GM18498 (cell line): ENCODE data around the gene LRMDA.

Source experiments
- ATAC-seq: cut with Tn5 transposase; IDR thresholded peaks from one replicate; pipeline ENCODE4 v1.9.1; 2021; ENCODE audit warnings: mild to moderate bottlenecking, moderate library complexity; ENCODE audit not compliant: unreplicated experiment

Gene LRMDA

DNA sequence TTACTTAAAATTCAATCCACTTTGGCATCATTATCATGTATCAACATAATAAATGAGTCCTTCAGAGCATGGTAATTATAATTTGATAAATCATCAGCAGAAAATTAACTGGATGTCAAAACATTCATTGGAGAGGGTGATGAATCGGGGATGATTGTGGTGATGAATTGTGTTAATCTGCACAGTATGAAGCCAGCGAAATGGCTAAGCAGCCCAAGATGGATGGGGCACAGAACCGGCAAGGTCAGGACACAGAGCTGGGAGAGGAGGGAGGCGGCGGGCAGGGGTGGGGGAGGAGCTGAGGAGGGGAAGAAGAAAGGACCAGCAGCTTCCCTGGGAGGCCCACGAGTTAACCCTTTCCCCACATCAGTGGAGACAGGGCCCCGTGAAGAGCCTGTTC lies 536.1 kb downstream of the LRMDA start:
- ATAC-seq = no peak

DNA sequence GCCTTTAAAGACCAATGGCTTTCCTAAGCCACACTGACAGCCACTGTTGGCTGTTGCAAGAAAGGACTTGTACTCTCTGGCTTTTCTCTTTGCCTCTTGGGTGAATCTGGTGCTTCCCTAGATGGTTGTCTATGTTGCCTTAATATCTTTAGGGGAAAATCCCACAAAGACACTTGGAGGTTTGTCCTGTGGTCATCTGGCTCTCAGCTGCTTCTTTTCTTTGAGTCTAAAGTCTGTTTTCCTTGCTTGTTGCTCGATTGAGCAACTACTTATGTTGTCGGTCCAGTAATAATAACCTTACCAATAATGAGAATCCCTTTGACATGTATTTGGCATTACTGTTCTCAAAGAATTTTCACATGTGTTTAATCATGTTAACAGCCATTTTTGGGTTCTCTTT lies 537.6 kb downstream of the LRMDA start:
- ATAC-seq = no peak

DNA sequence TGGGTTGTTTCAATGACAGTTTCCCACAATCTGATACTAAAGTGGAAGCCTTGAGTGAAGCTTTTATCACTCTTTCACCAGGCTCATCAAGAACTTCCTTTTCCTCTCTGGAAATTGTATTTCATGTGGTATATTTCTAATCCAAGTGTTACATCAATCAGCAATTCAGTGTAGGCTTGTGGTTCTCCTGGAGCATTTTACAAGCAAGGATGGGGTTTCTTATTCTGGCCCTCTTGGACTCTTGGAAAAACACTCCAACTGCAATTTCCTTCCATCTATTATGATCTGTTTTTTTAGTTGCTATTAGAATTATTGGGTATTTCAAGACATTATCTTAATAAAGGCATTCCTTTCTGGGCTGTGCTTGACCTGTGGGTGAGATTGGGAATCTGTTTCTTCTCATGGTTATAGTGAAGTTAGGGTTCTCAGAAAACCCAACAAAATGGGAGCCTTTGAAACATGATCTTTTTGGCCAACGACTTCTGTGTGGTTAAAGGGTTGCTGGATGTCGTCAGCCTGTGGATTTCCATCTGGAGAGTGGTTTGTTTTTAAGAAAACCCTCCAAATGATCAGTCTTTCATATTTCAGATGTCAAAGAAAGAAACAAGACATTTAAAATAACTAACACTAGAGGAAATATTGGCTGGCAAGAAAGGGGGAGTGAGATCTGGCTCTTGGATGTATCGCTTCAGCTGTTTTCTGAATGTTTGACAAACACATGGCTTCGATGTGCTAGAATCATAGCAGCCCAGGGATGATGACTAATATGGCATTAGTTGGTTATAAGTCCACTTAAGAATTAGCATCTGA lies 540.2 kb downstream of the LRMDA start:
- ATAC-seq = no peak

DNA sequence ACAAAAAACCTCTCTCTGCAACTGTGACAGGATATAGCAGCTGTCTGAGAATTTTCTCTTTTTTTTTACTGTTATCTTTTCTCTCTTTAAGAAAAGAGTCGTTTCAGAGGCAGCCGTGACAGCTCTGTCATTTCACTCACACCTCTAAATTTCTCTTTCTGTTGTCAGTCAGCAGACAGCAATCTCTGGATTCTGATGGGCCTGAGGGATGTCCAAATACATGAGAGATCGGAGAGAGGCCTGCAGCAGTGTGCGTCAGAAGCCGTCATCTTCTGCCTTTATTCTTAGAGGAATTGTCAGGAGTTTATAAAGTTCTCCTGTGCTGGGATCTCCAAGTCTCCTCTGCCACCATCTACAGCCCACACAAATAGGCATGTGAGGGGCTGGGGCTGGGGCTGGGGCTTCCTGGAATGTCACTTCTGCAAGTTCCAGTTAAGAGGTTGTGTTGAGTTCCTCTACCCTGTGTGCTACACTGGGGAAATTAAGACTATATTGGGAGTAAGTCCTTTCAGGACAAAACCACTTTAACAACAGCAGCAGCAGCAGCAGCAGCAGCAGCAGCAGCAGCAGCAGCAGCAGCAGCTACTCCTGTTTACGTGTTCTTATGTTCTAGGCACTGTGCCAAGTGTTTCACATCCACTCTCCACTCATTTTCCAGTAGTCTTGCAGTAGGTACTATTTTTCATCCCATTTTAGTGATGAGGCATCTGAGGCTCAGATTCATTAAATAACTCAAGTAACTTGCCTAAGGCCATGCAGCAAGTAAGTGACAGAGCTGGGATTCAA lies 541.3 kb downstream of the LRMDA start:
- no peak for ATAC-seq

DNA sequence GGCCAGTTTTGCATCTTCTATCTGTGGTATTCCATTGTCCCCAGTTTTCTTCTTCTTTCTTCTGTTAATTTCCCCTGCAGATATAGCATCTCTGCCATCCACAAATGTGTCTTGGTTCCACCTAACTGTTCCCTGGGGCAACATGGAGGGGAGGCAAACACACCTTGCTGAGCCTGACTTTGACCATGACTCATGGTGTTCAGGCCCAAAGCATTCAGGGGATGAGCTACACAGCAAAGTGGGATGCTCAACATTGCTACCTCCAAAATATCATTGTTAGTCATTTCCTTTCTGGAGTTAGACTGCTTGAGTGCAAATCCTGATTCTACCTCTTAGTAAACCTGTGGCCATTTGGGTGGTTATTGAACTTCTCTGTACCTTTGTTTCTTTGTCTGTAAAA lies 542.7 kb downstream of the LRMDA start:
- no peak for ATAC-seq

DNA sequence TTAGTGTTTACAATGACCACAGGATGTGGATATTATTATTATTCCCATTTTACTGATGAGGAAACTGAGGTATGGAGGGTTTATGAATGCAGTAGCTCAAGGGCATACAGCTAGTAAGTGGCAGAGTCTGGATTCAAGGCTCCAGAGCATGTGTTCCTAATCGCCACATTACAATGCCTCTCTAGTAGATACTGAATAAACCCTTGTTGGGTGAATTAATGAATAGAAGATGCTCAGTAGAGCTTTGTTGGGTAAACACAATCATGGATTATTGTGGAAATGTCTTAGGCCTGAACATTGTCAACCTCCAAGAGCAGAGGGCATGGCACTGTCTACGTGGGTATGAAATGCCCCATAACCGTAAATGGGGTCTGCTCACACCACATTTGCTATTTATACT lies 545.3 kb downstream of the LRMDA start:
- no peak for ATAC-seq

DNA sequence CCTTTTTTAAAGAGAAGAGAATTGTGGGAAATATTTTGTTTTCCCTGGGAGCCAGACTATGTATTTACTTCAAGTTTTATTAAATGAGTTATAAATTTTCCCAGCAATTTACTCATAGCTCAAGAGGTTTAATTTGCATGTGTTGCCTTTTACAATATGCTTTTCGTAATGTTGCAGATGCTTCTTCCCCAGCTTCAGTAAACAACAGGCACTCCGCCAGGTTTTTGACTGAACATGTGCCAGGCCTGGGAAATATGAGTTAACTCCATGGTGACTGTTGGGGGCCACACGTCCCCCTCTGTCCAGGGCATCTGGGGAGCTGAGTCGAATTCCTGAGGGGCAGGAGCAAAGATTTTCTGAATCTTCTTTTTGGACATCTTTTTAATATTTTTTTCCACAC lies 545.7 kb downstream of the LRMDA start:
- ATAC-seq = no peak

DNA sequence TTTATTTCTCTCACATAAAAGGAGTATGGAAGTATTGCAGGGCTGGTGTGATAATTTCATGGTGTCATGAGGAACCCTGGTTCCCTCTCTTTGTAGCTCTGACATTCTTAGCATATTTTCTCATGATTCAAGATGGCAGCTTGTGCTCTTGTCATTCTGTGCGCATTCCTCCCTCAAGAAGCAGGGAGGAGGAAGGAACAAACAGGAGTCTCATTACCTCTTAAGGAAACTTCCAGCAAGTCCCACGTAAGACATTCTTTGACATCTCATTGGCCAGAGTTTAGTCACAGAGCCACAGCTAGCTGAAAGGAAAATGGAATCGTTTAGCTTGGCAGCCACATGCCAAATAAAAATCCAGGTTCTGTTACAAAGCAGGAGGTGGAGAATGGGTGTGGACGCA lies 546.8 kb downstream of the LRMDA start:
- ATAC-seq = no peak

DNA sequence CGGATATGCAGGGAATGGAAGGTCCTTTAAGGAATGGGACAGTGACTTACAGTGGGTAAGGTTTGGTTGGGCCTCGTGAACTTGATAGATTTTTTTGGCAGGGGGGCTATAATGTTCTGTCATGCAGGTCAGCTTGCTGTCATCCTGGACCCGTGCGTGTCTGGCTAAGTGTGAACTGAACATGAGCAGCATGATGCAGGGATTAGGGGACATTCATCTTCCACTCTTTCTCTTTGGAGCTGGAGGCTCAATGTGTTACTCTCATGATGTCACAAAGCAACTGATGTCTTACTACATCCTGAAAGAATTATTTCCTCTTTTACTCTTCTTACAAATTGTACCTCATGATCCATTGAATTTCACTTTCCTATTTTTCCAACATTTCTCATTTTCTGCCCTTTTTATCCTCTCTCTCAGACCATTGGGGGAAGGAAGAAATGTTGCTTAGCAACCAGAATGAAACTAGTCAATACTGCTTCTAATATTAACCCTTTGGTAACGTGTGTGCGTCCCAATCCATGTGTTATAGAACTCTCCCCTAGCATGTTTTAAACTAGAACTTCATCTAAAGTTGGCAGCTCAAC lies 549.1 kb downstream of the LRMDA start:
- no peak for ATAC-seq

DNA sequence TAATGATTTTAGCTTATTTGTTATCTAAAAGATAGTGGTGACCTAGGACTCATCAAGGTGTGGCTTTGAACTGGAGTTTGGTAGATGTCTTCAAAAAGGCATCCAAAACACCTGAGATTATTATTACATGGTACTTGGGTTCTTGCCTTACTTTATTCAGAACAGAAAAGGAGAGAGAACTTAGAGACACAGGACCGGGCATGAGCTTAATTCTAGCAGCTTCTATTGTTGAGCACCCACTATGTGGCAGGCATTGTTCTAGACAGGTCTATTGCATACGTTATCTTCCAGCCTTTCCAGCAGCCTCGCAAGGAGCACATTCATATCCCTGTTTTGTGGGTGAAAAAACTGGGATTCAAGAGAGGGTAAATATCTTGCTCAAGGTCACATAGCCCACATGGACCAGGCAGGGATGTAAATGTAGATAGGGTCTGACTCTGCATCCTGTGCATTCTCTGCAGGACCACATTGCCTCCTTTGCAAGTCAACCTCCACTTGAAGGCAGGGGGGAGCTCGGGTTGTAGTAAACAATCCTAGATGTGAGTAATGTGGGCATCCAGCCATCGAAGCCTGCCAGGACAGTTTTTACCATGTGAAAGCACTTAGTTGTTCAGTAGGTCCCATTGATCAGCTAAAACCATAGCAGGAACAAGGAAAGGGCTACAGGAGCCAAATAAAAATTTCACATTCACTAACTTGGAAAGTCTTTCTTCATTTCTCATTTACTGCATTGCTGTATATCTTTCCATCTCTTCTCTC lies 551.4 kb downstream of the LRMDA start:
- ATAC-seq = no peak

DNA sequence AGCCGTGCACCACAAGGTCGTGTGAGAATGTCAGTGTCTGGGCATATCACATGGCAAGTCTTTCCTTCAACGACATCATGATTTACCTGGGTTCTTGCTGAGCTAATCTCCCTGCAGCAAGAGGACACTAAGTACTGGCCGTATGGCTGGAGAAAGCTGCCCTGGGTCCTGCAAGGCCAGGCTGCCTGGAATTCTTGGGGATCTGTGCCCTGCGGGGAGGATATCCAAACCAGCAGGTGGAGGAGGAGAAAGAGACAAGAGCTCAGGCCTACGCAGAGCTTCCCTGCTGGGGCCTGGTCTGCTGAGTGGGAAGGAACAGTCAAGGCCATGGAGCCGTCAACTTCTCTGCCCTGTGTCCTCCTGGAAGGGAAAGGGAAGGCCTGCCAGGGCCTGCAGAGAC lies 552.6 kb downstream of the LRMDA start:
- ATAC-seq = no peak

DNA sequence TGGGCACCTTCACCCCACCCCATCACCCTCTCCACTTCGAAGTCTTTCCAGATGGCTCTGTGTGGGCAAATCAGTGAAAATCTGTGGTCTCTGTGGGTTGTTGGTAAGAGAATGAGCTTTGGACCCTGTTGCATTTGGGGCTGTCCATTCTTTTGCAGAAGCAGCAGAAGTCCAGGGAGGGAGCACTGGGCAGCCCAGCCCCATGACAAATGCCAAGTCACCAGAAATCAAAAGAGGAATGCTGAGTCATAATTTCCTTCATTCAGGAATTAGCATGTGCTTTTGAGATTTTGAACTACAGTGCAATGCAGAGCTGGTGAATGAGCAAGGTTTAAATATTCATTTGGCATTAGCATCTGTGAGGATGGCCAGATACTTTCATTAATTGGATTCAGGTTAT lies 556.2 kb downstream of the LRMDA start:
- ATAC-seq = no peak

DNA sequence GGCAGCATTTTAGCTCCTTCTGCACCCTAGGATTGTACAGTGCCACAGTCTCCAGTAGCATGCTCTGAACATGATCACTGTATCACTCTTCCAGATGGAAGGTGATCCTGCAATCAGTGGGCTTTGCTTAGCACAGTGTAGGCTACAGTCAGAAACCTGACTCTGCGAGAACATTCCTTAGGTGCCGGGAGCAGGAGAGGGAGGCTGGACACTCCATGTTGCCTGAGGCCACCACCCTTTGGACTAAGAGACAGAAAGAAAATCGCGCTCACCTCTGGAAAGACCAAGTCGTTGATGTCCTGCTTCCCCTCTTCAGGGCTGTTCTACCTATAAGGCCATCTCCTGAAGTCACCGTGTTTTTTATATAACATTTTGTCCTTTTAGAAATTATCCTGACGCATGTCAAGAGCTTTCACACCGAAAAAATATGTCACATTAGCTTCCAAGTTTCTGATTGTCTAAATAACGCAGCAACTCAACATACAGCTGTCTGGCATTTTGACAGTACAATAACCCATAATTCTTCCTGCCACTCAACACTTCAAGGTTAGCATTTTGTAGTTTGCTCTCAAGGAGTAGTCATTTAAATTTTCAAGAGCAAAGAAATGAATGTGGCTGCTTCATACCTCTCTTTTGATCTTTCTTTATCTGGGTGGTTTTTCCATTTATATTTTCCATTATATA lies 563.1 kb downstream of the LRMDA start:
- ATAC-seq = no peak

DNA sequence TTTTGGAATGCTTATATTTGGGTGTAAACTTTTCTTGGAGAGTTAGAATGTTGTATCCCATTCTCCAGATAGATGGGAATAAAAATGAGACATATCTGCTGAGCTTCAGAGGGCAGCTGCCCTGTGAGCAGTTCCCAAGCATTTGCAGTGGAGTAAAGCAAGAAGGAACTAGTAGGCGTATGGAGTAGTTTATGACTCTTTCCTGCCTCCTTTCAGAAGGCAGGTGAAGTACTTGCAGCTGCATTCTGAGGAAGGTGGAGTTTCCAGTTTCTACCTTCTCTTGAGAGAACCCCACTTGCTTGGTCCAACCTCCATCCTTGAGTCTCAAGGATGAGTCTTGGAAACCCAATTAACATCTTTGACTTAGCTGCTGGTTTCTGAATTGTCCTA lies 563.6 kb downstream of the LRMDA start:
- ATAC-seq = no peak

DNA sequence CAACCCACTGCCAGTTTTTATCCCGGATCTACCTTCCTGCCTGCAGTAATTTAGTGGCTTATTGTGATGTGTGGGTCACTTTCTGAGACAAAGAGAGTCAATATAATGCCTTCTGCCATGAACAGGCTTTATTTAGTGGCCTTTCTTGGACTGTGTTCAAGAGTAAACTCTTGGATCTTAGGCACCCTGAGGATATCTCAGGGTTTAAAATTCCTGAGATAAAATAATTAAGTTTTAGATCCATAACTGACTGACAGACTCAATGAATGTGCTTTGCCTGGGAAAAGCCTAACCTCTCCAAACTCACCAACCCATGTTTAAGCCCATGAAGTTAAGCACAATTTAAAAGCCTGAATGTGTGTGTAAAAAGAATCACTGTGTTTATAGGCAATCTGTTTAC lies 564.3 kb downstream of the LRMDA start:
- no peak for ATAC-seq

DNA sequence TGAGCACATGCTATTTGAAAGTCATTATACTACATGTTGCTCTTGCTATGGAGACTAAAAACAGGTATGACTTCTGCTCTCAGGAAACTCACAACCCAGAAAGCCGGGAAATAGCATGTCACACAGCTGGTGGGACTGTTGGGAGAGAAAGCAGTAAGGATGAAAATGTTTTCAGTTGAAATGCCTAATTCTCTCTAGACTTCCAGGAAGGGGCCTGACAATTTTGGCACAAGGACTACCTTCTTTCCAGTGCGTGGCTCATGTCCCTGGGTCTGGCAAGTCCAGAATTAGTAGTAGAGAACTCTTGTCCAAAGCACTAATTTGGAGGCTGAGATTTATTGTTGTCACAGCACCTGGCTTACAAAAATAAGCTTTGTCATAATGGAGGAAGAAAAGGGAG lies 567.6 kb downstream of the LRMDA start:
- no peak for ATAC-seq

DNA sequence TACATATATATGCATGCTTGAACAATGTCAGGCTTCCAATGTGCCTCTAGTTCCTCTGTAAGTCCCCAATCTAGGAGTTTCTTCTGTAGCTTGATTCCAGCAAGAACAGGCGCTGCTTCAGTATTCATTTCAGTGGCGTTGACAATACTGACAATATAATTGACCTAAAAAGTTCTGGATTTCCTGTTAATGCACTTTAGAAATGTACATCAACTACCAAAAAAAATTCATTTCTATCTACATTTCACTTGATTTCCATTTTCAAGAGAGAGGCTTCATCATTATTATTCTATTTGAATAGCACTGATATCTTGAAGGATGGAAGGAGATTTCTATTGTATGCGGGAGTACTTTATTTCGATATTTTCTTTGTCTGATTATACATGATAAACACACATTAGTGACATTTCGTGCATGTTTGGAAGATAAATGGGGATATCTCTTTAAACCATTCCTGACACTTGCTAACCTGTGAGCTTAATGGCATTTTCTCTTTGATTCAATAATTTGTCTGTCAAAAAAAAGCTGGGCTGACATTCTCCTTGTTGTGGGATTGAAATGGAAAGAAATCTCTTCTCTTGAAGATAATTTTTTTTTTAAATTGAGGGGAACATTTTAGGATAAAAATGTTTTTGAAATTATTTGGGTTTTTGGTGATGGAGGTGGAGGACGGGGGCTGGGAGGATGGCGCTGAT lies 568.2 kb downstream of the LRMDA start:
- no peak for ATAC-seq

DNA sequence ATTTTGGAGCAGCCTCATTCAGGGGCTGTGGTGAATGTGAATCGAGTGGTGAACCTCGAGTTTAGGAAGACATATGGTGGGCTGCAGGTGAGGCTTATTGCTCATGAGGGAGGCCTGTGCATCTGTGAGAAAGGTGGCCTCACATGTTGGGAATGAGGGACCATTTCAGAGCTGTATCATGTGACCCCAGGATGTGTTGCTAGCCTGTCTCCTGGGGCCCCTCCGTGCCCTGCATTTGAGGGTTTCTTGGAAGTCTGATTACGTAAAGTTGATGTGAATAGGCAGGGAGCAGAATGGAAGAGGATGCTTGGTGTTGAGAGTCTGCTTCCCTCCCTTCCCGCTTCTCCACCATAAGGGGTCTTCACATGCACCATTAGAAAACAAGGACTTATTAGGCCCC lies 569.1 kb downstream of the LRMDA start:
- no peak for ATAC-seq

DNA sequence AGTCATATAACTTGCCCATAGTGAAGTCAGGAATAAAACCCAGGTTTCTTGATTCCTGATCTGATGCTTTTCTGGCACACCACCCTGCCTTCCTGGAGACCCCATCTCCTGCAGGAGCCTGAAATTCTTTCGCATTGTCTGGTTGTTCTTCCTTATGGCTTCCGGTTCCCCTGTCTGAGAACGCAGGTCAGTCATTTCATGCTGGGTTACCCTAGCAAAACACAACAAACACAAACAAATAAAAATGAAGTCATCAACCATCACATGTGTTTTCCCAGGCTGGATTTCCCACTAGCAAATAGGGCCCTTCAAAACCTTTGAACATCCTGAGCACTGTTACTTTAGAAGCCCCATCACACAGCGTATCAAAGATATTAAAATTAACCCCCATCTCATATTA lies 569.6 kb downstream of the LRMDA start:
- ATAC-seq = no peak

DNA sequence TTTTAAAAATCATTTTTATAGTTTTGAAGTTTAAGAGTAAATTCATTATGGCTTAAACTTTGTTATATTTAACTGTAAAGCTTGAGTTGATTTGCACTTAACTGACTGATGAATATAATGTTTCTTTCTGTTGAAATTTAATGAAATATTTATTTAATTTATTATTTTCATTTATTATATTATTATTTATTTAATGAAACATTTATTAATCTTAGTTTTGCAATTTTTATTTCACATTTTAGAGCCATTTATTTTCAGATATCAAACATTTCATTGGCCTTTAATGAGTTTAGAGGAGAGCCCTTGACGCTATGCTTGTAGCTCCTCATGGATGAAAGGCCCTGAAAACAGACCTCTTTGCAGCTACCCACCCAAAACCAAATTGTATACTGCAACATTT lies 570.0 kb downstream of the LRMDA start:
- no peak for ATAC-seq
